Caco-2 (cell line): Measurements from ENCODE around the gene DDX25. TPM values are rescaled to one million over a fixed set of nuclear protein-coding genes. Genes with fewer than 3 reads are reported as not detected.
A peak's percentile ranks its signal among the peaks of the same experiment; 100 is the strongest.

ENCODE experiments used
- BruUV-seq: library from RNA; stranded (reverse); fragments of 400-500 nt; replicated peaks from 2 replicates; lab custom pipeline; 2021; lab: Mats Ljungman, UMichigan
- CTCF ChIA-PET: fragments of 300-600 bp; sonication (Branson Sonifier 250); formaldehyde crosslinking; loops from one replicate; lab custom pipeline; 2022; ENCODE audit warnings: antibody characterized with exemption; lab: Charles Lee
- POLR2A ChIA-PET: fragments of 300-600 bp; sonication (Branson Sonifier 250); formaldehyde crosslinking; loops from one replicate; lab custom pipeline; 2022; ENCODE audit warnings: antibody characterized with exemption; lab: Charles Lee
- DNase-seq, 2 experiments: peaks; one replicate each; pipeline versions ENCODE4 v3.0.0 to v3.0.0-alpha.2; 2020 to 2022
- H3K27me3 ChIP-seq: replicated peaks from 2 replicates; pipeline ENCODE4 v1.6.0; 2011; ENCODE audit warnings: low read length; ENCODE audit not compliant: control insufficient read depth, insufficient read depth
- H3K36me3 ChIP-seq: 2 replicates; pipeline ENCODE4 v1.5.1; 2011; ENCODE audit warnings: low read length; ENCODE audit not compliant: control insufficient read depth, insufficient read depth
- H3K4me1 ChIP-seq: fragments of 250-450 bp; sonication (Bioruptor Pico); 2 replicates; pipeline ENCODE4 v1.5.1; 2020; ENCODE audit warnings: mild to moderate bottlenecking
- H3K4me3 ChIP-seq: 2 replicates; pipeline ENCODE4 v1.5.1; 2011; ENCODE audit warnings: low read depth, mild to moderate bottlenecking, control low read depth, low read length
- H3K9me3 ChIP-seq: fragments of 250-450 bp; sonication (Bioruptor Pico); 2 replicates; pipeline ENCODE4 v1.5.1; 2020; ENCODE audit warnings: mild to moderate bottlenecking, moderate library complexity
- H3K27ac Mint-ChIP-seq: one replicate; pipeline ENCODE4 v1.8.0; 2022; ENCODE audit warnings: mixed read lengths; ENCODE audit not compliant: unreplicated experiment
- H3K27me3 Mint-ChIP-seq: one replicate; pipeline ENCODE4 v1.8.0; 2022; ENCODE audit warnings: mixed read lengths; ENCODE audit not compliant: insufficient read depth, unreplicated experiment
- H3K36me3 Mint-ChIP-seq: one replicate; pipeline ENCODE4 v1.8.0; 2022; ENCODE audit warnings: mild to moderate bottlenecking, mixed read lengths; ENCODE audit not compliant: insufficient read depth, unreplicated experiment
- H3K4me1 Mint-ChIP-seq: one replicate; pipeline ENCODE4 v1.8.0; 2022; ENCODE audit warnings: low read depth, mixed read lengths; ENCODE audit not compliant: unreplicated experiment
- H3K4me3 Mint-ChIP-seq: one replicate; pipeline ENCODE4 v1.8.0; 2022; ENCODE audit warnings: mild to moderate bottlenecking, moderate library complexity, mixed read lengths; ENCODE audit not compliant: unreplicated experiment
- H3K9me3 Mint-ChIP-seq: one replicate; pipeline ENCODE4 v1.8.0; 2022; ENCODE audit warnings: mixed read lengths; ENCODE audit not compliant: unreplicated experiment
- CTCF ChIP-seq, 2 experiments: fragments of 200-600 bp in 1 of 2; IDR thresholded peaks; 1 replicate in 1 of 2; 2 replicates in 1 of 2; pipeline versions ENCODE4 v1.5.1 to v1.8.0; 2011 to 2022; ENCODE audit warnings: antibody characterized with exemption in 1 of 2, control low read depth in 1 of 2, inconsistent platforms in 1 of 2, low read depth in 1 of 2, low read length in 1 of 2, mild to moderate bottlenecking in 1 of 2, moderate library complexity in 1 of 2; ENCODE audit not compliant: insufficient read depth in 1 of 2, severe bottlenecking in 1 of 2, unreplicated experiment in 1 of 2
- intact Hi-C: fragments of 100-400 bp; cut with micrococcal nuclease; formaldehyde crosslinking; loops from one replicate; pipeline ENCODE4 v1.10.0; 2022; ENCODE audit not compliant: unreplicated experiment
- total RNA-seq: library from RNA; stranded (reverse); gene quantifications from 2 replicates; pipeline ENCODE4 v1.2.3, GENCODE V29; 2022

DDX25 gene
- total RNA-seq, 1 experiment from 2014 or later = not detected

- TF ChIP-seq CTCF (IDR thresholded peaks at IDR 0.05; ENCODE audit: insufficient read depth in 1 of 2, low read depth in 1 of 2, low read length in 1 of 2, severe bottlenecking in 1 of 2, unreplicated experiment in 1 of 2) = no peak
- no TSS peak for BruUV-seq
- intact Hi-C loops = loop anchor here (1.0 kb wide), 1 partner anchor 145 kb away; no protein-coding TSS in a partner anchor
- no peak overlapping the region for H3K4me3 Mint-ChIP-seq
- CTCF ChIA-PET = no interaction called here
- H3K9me3 Mint-ChIP-seq = peaks cover 14% of the 10 kb centered on the region
- POLR2A ChIA-PET = no interaction called here
- no peaks in the 10 kb centered on the region for H3K27me3 Mint-ChIP-seq
- Histone ChIP-seq H3K36me3 (no peaks in the 10 kb centered on the region), H3K4me3 (no peak overlapping the region), H3K4me1 (no peaks in the 10 kb centered on the region), H3K27me3 (no peaks in the 10 kb centered on the region), H3K9me3 (peaks cover 11% of the 10 kb centered on the region; the same call in 1 of the 2 replicates)
- H3K4me1 Mint-ChIP-seq = peaks cover 7% of the 10 kb centered on the region
- no peak overlapping the region for H3K27ac Mint-ChIP-seq
- no peaks in the 10 kb centered on the region for H3K36me3 Mint-ChIP-seq
- DNase-seq = no peak
These were observed 34.8 kb upstream of the DDX25 start for GRCh38 chr11:125869521-125869920.

GRCh38 chr11:125871391-125872137 lies 32.7 kb upstream of the DDX25 start:
- Histone ChIP-seq H3K4me1 (no peaks in the 10 kb centered on the region), H3K27me3 (no peaks in the 10 kb centered on the region), H3K4me3 (no peak overlapping the region), H3K9me3 (0 out of 2 replicates have a peak, but pooled peaks cover 4% of the 10 kb centered on the region), H3K36me3 (no peaks in the 10 kb centered on the region)
- ChIA-PET CTCF (no interaction called here), POLR2A (no interaction called here)
- peak in 1 of 2 experiments; percentile 63 for DNase-seq
- intact Hi-C loops = loop anchor here (5.0 to 10.0 kb wide), 4 partner anchors 299 to 707 kb away; partner anchors contain the start of gene PKNOX2
- H3K4me3 Mint-ChIP-seq = no peak overlapping the region
- TF ChIP-seq CTCF (IDR thresholded peaks at IDR 0.05; ENCODE audit: insufficient read depth in 1 of 2, low read depth in 1 of 2, low read length in 1 of 2, severe bottlenecking in 1 of 2, unreplicated experiment in 1 of 2) = peak; percentile 46 to 61
- H3K27me3 Mint-ChIP-seq = no peaks in the 10 kb centered on the region
- H3K9me3 Mint-ChIP-seq = peaks cover 14% of the 10 kb centered on the region
- peaks cover 7% of the 10 kb centered on the region for H3K4me1 Mint-ChIP-seq
- BruUV-seq = no TSS peak
- H3K27ac Mint-ChIP-seq = no peak overlapping the region
- no peaks in the 10 kb centered on the region for H3K36me3 Mint-ChIP-seq

- BruUV-seq = no TSS peak
- 0 out of 2 replicates have a peak, but pooled peaks cover 4% of the 10 kb centered on the region for H3K9me3 ChIP-seq
- no peak overlapping the region for H3K4me3 ChIP-seq
- H3K36me3 ChIP-seq = no peaks in the 10 kb centered on the region
- peaks cover 7% of the 10 kb centered on the region for H3K4me1 Mint-ChIP-seq
- no peaks in the 10 kb centered on the region for H3K36me3 Mint-ChIP-seq
- intact Hi-C loops = loop anchor here (5.0 to 10.0 kb wide), 4 partner anchors 300 to 707 kb away; partner anchors contain the start of gene PKNOX2
- no peaks in the 10 kb centered on the region for H3K4me1 ChIP-seq
- DNase-seq = no peak
- no peak overlapping the region for H3K27ac Mint-ChIP-seq
- TF ChIP-seq CTCF (IDR thresholded peaks at IDR 0.05; ENCODE audit: insufficient read depth in 1 of 2, low read depth in 1 of 2, low read length in 1 of 2, severe bottlenecking in 1 of 2, unreplicated experiment in 1 of 2) = no peak
- no peaks in the 10 kb centered on the region for H3K27me3 Mint-ChIP-seq
- ChIA-PET CTCF (no interaction called here), POLR2A (no interaction called here)
- H3K9me3 Mint-ChIP-seq = peaks cover 14% of the 10 kb centered on the region
- H3K4me3 Mint-ChIP-seq = no peak overlapping the region
- no peaks in the 10 kb centered on the region for H3K27me3 ChIP-seq
These were observed 32.2 kb upstream of the DDX25 start for GRCh38 chr11:125872138-125872491.
